HG03103 (cell line): ENCODE data around the gene LRRC17.
"Not testable (repeated sequence)": the region's sequence is repeated elsewhere in the genome, so short reads cannot be mapped to it uniquely, and the experiment has no call there.

Experiments used
- ATAC-seq: cut with Tn5 transposase; IDR thresholded peaks from one replicate; pipeline ENCODE4 v1.9.1; 2021; ENCODE audit warnings: low read depth; ENCODE audit not compliant: unreplicated experiment

LRRC17 gene

GRCh38 chr7:102897211-102897631 is 15.6 kb upstream of the LRRC17 start:
- no peak for ATAC-seq

- ATAC-seq: no peak
These were observed 14.8 kb upstream of the LRRC17 start for GRCh38 chr7:102897856-102898531.

- no peak for ATAC-seq
These were observed 14.3 kb upstream of the LRRC17 start for GRCh38 chr7:102898532-102898859.

- ATAC-seq: not testable (repeated sequence)
These were observed 10.7 kb upstream of the LRRC17 start for GRCh38 chr7:102902052-102902451.

GRCh38 chr7:102903576-102903975 is 9.2 kb upstream of the LRRC17 start:
- ATAC-seq: not testable (repeated sequence)

GRCh38 chr7:102908676-102909075 is 4.1 kb upstream of the LRRC17 start:
- no peak for ATAC-seq

- no peak for ATAC-seq
These were observed 1.0 kb downstream of the LRRC17 start for GRCh38 chr7:102913826-102914225.

- ATAC-seq: no peak
These were observed 1.8 kb downstream of the LRRC17 start for GRCh38 chr7:102914585-102914984.

- no peak for ATAC-seq
These were observed 3.6 kb downstream of the LRRC17 start for GRCh38 chr7:102916426-102916825.

GRCh38 chr7:102916881-102917280 is 4.1 kb downstream of the LRRC17 start:
- no peak for ATAC-seq

GRCh38 chr7:102917436-102918353 is 4.9 kb downstream of the LRRC17 start:
- no peak for ATAC-seq

- no peak for ATAC-seq
These were observed 6.0 kb downstream of the LRRC17 start for GRCh38 chr7:102918845-102919244.

- no peak for ATAC-seq
These were observed 13.4 kb downstream of the LRRC17 start for GRCh38 chr7:102925976-102926782.

- ATAC-seq: no peak
These were observed 14.0 kb downstream of the LRRC17 start for GRCh38 chr7:102926783-102927140.

GRCh38 chr7:102927312-102927933 is 14.6 kb downstream of the LRRC17 start:
- ATAC-seq: no peak

- no peak for ATAC-seq
These were observed 19.0 kb downstream of the LRRC17 start for GRCh38 chr7:102931757-102932156.

GRCh38 chr7:102933763-102934162 is 21.0 kb downstream of the LRRC17 start:
- ATAC-seq: no peak

GRCh38 chr7:102934239-102934638 is 21.4 kb downstream of the LRRC17 start:
- ATAC-seq: no peak

GRCh38 chr7:102934701-102935100 is 21.9 kb downstream of the LRRC17 start:
- ATAC-seq: no peak

- ATAC-seq: no peak
These were observed 22.8 kb downstream of the LRRC17 start for GRCh38 chr7:102935450-102936115.
